ENCODE data around the gene PTHLH.

DNA sequence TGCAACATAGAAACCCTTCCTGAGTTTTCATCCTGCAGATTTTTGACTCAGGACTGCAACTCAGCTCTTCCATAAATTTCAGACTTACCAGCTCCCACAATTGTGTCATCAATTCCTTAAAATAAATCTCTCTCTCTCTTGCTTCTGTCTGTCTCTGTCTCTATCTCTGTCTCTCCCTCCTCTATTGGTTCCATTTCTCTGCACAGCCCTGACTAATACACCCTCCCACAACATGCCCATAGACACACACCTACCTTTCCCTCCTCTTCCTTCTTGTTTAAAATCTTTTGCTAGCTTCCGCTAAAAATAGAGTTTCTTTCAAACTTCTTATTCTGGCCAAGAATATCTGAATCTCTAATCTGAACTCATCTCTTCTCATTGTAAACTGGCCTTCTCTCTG lies 22.9 kb upstream of the PTHLH start:
- TF ChIP-seq, protein P1, sequence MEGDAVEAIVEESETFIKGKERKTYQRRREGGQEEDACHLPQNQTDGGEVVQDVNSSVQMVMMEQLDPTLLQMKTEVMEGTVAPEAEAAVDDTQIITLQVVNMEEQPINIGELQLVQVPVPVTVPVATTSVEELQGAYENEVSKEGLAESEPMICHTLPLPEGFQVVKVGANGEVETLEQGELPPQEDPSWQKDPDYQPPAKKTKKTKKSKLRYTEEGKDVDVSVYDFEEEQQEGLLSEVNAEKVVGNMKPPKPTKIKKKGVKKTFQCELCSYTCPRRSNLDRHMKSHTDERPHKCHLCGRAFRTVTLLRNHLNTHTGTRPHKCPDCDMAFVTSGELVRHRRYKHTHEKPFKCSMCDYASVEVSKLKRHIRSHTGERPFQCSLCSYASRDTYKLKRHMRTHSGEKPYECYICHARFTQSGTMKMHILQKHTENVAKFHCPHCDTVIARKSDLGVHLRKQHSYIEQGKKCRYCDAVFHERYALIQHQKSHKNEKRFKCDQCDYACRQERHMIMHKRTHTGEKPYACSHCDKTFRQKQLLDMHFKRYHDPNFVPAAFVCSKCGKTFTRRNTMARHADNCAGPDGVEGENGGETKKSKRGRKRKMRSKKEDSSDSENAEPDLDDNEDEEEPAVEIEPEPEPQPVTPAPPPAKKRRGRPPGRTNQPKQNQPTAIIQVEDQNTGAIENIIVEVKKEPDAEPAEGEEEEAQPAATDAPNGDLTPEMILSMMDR (IDR thresholded peaks at IDR 0.05), result no peak
- TF ChIP-seq EP300 (IDR thresholded peaks at IDR 0.05) (no peak), POLR2AphosphoS5 (IDR thresholded peaks at IDR 0.05) (no peak), POLR2A (IDR thresholded peaks at IDR 0.05) (no peak)
